NB4 (cell line): Measurements from ENCODE around the gene SPATA21.

Experiments used
- CTCF ChIP-seq: IDR thresholded peaks from one replicate; pipeline ENCODE4 v1.5.1; 2012; ENCODE audit warnings: low read depth, low read length
- MYC ChIP-seq: IDR thresholded peaks from 2 replicates; pipeline ENCODE4 v1.6.1; 2011; ENCODE audit warnings: low read depth, low read length

- TF ChIP-seq CTCF (no peak), MYC (no peak)
These were observed 43.4 kb downstream of the SPATA21 start for GRCh38 chr1:16393570-16394521.
